Hematopoietic multipotent progenitor cell (in vitro differentiated cells): ENCODE measurements around the gene ANAPC4. TPM values are rescaled to one million over a fixed set of nuclear protein-coding genes. Genes with fewer than 3 reads are reported as not detected.
"Not testable (repeated sequence)": the region's sequence is repeated elsewhere in the genome, so short reads cannot be mapped to it uniquely, and the experiment has no call there.

Experiments
- DNase-seq, 3 donors: peaks; one replicate each; pipeline ENCODE4 v3.0.0-alpha.2; 2011 to 2015; ENCODE audit warnings: low read depth in 2 of 3, low spot score in 2 of 3
- total RNA-seq: library from RNA; depleted of rRNA; stranded (reverse); fragments of >200 nt; gene quantifications from one replicate; pipeline ENCODE4 v1.2.3, GENCODE V29; 2012

ANAPC4 gene, protein sequence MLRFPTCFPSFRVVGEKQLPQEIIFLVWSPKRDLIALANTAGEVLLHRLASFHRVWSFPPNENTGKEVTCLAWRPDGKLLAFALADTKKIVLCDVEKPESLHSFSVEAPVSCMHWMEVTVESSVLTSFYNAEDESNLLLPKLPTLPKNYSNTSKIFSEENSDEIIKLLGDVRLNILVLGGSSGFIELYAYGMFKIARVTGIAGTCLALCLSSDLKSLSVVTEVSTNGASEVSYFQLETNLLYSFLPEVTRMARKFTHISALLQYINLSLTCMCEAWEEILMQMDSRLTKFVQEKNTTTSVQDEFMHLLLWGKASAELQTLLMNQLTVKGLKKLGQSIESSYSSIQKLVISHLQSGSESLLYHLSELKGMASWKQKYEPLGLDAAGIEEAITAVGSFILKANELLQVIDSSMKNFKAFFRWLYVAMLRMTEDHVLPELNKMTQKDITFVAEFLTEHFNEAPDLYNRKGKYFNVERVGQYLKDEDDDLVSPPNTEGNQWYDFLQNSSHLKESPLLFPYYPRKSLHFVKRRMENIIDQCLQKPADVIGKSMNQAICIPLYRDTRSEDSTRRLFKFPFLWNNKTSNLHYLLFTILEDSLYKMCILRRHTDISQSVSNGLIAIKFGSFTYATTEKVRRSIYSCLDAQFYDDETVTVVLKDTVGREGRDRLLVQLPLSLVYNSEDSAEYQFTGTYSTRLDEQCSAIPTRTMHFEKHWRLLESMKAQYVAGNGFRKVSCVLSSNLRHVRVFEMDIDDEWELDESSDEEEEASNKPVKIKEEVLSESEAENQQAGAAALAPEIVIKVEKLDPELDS
- total RNA-seq = 10.2 TPM

DNA sequence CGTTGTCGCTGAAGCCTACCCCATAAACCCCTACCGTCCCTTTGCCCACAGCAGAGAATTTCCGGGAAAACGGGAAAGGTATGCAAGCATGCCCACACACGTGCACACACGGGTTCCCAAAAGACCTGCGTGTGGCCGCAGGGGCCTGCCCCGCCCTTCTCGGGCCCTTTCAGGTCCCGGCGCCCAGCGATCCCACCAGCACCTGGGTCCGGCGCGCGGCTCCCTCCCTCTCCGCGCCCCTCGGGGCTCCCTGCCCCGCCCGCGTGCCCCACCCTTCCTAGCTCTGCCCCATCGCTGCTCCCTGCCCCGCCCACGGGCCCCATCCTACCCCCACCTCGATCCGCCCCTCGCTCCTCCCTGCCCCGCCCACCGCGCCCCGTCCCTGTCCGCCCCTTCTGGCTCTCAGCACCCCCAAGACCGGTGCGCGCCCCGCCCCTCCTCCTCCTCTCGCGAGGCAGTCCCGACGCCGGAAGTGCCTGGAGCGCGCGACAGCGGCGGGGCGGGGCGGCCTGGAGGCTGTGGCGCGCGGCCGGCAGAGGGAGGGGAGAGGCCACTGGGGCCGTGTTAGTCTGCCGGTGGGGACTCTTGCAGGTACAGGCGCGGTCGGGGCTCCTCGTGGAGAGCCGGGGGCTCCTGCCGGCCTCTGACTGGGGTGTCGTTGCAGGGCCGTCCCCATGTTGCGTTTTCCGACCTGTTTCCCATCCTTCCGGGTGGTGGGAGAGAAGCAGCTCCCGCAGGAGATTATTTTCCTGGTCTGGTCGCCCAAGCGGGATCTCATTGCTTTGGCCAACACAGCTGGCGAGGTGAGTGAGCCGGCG is at the start of gene ANAPC4:
Gene ANAPC4, plus strand, starts transcription at position 510 of the 818 bp plus-strand sequence. Its CDS starts 165 bp downstream, at position 675.
- DNase-seq = peak; percentile 85 to 96 (median 94)

DNA sequence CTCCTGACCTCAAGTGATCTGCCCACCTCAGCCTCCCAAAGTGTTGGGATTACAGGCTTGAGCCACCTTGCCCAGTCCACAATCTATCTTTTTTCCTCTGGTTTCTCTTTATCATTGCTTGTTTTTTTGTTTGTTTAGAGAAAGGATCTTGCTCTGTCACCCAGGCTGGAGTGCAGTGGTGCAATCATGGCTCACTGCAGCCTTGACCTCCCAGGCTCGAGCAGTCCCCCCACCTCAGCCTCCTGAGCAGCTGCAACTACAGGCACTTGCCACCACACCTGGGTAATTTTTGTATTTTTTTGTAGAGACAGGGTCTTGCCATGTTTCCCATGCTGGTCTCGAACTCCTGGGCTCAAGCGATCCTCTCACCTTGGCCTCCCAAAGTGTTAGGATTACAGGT is 48.6 kb upstream of the ANAPC4 start:
- DNase-seq = not testable (repeated sequence)

DNA sequence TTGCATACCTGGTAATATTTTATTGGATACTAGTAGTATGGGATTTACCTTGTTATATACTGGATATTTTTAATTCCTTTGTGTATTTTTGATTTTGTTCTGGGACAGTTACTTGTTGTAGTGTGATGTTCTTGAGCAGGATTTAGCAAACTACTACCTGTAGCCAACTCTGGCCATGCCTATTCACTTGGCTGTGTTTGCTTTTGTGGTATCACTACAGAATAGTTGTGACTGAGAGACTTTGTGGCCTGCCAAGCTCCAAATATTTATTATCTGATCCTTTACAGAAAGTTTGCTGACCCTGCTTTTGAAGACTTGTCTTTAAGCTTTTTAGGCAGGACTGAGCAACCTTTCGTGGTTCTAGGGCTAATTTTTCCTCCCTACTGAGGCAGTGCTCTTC is 46.7 kb upstream of the ANAPC4 start:
- DNase-seq = no peak

DNA sequence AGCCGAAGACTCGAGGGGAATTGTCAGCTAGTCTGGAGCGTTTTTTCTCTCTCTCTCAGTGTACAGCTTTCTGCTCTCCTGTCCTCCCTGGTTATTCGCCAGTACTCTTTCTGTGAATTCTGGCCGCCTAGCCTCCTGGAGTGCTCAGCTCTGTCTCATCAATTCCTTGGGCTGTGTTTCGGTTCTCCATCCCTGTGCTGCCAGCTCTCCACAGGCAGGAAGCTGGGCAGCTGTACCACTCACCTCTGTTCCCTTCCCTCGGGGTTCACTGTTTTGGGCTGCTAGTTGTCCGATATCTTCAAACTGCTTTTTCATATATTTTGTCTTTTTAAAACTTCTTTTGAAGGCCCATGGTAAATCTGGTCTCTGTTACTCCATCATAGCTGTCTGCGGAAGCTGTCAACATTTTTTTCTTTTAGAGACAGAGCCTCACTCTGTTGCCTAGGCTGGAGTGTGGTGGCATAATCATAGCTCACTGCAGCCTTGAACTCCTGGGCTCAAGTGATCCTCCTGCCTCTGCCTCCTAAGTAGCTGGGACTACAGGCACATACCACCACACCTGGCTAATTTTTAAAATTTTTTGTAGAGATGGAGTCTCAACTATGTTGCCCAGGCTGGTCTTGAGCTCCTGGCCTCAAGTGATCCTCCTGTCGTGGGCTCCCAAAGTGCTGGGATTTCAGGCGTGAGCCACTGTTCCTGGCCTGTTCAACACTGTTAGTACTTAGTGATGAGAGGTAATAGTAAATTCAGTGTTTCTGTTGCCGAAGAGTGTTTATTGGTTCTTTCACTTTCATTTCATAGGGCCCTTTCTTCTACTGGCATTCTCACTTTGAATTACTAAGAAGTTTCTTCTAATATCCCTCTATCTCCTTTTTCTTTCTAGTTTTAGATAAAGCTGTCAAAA is 45.9 kb upstream of the ANAPC4 start:
- DNase-seq = peak in 1 of 3 donors; percentile 42

DNA sequence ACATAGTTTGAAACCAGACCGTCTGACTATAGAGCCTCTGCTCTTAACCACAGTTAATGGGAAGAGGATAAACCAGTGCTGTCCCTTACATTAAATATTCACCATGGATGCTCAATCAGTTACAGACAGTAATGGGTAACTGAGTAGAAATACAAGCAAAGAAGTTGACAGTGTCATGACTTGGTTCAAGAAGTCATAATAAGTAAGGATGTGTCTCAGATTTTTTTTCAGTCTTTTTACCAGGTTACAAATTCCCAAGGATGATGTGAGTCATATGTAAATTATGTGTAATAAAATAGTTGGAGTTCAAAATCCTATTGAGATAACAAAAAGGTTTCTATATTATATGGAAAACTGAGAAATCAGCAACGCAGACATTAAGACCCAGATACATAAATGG is 33.4 kb upstream of the ANAPC4 start:
- no peak for DNase-seq

DNA sequence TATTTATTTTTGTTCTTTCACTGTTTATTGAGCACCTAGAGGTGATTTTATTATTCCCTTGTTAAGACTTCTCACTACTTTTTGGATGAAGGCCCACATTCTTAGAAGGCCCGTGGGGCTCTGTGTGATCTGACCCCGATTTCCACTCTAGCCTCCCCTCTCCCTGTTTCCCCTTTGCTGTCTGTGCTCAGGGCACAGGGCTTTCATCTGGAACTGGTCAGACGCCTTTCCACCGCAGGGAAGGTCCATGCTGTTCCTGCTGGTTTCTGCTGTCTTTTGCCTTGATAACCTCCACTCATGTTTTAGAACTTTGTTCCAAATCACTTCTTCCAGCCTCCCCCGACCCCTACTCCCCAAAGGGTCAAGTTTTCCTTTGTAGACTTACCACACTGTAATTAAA is 31.3 kb upstream of the ANAPC4 start:
- no peak for DNase-seq

DNA sequence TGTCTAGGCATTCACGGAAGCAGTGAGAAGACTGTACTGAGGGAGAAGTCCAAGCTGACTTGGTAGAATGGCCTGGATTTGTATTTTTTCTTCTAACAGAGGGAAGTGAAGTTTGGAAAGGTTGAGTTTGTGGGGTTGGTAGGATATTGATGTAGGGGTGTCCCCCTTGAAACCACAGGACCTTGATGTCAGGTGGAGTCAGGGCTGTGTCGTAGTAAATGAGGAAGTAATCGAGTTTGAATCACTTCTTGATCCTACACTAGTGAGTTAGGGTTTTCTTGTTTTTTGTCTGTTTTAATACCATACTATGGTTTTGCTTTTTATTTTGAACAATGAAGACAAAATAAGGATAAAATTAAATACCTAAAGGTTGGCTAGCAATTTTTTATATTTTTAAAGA is 30.1 kb upstream of the ANAPC4 start:
- DNase-seq = peak in 1 of 3 donors; percentile 18

DNA sequence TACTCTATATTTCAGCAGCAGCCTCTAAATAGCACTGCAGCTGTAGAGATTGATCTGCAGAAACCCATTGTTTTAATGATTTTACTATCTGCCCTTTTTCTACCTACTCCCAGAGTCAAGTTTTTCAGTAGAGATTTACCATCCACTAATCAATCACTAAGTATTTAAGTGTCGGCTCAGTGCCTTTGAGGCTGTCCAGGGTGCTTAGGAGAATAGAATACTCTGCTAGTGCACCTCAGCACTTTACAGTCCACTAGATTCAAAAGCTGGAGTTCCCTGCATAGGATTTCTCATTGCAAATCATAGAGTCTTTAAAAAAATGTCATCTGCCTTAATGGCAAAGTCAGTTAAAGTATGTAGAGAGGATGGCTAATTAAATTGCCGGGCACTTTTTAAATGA is 29.6 kb upstream of the ANAPC4 start:
- DNase-seq = no peak

DNA sequence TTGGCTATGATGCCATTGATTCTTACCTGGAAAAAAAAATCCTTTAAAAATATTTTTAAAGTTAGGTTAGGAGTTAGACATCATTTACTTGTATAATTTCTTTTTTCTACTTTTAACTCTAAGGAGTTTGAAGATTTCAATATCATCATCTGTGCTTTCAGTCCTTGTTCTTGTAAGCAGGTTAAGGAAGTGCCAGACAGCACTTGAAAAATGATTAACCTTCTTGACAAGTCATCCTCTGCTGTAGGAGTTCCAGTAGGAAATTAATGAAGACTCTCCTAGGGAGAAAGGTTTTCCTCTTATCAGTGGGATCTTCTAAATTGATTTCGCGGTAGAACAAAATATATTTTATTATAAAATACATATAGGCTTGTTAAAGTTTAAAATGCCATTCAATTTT is 29.1 kb upstream of the ANAPC4 start:
- DNase-seq = no peak

DNA sequence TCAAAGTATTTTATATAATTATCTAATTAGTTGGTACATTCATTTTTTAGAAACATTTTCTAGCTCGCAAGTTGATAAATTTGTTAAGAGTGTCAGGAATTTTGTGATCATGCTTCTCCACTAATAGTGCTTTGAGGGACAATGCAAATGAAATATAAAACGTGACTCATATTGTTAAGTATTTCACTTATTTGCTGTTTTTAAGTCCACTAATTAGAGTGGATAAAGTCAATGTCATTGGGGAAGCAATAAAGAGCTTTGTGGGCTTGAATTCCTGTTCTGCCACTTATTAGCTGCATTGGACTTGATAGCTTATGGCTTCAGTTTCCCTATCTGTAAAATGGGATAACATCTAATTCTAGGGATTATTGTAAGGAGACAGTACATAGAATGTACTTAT is 26.5 kb upstream of the ANAPC4 start:
- no peak for DNase-seq

DNA sequence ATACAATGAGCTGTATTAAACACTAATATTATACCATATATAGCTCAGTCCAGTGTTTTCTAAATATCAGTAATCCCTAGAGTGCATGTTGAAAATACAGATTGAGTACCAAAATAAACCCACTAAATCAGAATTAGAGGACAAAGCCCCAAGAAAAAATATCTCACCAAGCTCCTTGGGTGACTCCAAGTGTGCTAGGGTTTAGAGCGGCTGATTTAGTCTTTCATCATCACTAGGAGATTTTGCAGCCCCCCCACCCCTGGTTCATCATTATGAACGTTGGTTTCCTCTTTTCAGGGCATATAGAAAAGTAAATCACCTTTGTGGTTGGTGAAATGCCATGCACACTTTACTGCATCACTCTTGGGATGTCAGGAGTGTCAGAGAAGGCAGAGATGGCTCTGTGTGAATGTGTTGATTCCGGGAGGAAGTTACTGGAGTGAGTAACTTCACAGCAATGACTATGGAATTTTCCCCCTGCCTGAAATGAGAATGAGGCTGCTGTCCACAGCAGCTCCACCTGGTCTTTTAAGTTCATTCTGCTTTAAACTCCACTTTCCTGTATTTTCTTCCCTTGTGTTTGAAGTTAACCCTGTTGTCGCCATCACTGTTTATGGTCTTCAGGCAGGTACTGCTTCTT is 25.2 kb upstream of the ANAPC4 start:
- DNase-seq = no peak

DNA sequence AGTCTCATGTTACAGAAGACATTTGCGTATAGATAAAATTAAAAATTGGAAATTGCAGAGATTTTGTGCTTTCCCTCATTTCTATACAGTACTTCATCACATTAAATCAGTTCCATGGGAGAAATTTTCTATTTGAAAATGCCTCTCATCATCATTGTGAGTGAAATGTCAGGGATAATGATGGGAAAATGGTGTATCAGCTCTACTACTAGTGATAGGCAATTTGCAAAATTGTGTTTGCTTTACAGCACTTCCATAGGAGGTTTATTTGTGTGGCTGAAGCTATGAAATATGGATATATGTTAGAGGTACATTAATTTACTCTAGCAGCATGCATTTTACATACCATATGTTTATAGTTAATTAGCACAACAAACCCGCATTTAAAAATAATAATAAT is 21.0 kb upstream of the ANAPC4 start:
- DNase-seq = no peak

DNA sequence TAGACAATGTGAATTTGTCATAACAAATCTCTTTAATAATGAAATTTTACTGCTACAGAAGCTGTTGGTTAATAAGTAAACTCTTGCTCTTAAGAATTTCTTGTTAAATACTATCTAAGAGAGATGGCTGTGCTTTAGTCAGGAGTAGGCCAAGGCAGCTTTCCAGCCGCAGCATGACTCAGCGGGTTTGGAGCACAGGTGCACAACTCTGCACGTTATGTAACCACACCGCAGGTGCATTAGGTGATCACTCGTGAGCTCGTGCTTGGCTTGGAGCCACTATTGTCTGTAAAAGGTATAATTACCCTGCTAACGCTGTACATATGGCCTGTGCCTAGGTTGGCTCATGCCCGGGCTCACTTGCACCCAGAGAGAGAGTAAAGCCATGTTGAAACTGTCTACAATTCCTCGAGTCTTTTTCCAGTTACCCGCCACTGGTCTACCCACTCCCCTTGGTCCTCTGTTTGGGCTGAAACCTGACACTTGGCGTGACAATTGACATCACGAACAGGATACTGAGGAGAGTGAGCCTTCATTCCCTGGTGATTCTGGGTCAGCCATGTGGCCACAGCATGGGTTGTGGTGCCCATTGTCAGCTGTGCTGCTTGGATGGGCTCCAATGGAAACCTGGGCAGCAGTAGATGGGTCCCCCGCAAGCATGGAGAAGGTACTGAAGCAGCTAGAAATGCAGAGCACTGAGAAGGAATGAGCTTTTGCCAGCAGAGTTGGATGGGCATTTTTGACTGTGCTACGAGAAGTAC is 18.4 kb upstream of the ANAPC4 start:
- no peak for DNase-seq

DNA sequence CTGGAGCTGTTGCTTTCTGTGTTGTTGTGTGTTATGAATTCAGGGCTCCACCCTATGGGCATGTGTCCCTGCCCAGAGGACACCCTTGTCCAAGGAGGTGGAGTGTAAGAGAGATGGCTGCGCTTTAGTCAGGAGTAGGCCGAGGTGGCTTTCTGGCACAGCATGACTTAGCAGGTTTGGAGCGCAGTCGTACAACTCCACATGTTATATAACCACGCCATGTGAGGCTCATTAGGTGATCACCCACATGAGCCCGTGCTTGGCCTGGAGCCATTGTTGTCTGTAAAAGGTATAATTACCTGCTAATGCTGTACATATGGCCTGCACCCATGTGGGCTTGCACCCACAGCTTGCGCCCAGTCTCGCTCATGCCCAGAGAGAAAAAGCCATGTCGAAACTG is 15.8 kb upstream of the ANAPC4 start:
- no peak for DNase-seq

DNA sequence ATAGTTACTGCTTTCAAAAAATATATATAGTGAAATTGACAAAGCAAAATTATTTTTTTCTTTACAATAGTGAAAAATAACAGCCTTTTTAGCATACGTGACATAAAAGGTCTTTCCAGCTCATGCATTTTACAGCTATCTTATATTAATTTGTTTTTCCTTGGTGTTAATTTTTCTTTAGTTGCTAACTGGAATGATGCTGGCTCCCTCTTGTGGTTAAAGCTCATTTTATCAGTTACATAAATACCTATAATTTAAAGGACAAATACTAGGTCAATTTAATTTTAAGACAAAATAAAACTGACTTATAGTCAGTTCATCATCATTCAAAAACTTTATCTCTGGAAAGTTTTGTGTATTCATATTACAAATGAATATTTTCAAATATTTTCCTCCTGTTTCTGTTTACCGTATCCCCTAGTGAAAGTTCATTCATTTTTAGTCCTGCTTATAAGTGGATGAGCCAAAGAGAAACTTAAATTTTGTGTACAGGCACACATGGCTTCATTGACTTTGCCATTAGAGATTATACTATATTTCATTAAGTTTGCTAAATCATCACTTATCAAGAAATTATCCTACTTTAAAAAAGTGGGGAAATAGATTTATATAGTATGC is 9.9 kb upstream of the ANAPC4 start:
- peak in 2 of 3 donors; percentile 44 to 69 for DNase-seq

DNA sequence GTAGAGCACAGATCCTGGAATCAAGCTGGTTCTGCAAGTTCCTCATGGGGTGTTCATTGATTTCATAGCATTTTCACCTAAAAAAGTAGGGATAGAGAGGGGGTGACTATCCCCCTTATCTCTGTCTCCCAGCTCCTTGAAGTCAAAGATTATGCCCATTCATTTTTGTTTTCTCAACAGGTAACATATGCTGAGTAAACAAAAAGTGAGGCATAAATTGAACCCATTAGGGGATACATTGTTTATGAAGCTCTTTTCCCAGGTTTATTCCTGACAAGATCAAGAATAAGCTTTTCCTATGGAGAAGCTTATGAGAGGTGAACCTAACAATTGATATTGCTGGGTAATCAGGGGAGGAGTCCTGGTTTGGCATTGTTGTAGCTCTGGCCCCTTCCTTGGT is 9.2 kb upstream of the ANAPC4 start:
- DNase-seq = no peak

DNA sequence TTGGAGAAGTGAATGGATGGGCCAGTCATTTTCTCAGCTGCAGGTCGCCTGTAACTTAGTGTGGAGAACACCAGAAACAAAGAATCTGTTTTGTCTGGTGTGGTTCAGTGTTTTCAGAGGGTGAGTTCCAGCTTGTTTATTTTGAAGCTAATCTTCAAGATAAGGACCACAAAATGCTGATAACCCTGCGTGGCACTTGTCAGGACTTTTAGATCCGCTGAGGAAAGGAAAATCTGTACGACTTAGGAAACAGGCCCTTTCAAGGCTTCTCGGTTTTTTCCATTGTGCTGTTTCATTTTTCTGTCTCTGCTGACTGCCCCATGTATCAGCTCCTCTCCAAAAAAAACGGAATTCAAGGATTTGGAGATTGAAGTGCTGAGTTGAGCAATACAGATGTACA is 8.7 kb upstream of the ANAPC4 start:
- DNase-seq = no peak

DNA sequence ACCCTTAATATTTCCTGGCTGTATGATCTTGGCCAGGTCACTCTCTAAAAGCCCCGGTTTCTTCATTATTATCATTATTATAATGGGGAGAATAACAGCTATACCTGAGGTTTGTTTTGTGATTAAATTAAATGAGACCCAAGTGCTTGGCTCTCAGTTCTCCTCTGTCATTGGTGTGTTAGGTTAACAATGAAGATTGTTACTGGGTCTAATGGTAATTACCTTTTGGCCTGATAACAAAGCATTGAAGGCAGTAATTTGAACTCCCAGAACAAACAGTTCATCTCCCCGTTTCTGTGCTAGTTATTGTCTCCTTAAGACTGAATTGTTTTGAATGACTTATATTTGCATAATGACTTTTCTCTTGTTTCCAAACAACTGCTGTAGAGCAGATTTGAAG is 6.8 kb upstream of the ANAPC4 start:
- DNase-seq = no peak
